DOHH2 (cell line): Measurements from ENCODE around the gene PKD2L2.

Source experiments
- EZH2phosphoT487 ChIP-seq: fragments of 200-600 bp; sonication (generic); IDR thresholded peaks from 2 replicates; pipeline ENCODE4 v1.6.1; 2017; ENCODE audit warnings: borderline replicate concordance, mild to moderate bottlenecking, antibody characterized with exemption, low read length, moderate library complexity, mixed read lengths
- TF ChIP-seq, protein P1 (sequence below): fragments of 200-600 bp; sonication (generic); IDR thresholded peaks from one replicate; pipeline ENCODE4 v1.5.1; 2014; ENCODE audit warnings: antibody characterized with exemption, mild to moderate bottlenecking, low read depth, low read length; ENCODE audit not compliant: poor library complexity, severe bottlenecking

DNA sequence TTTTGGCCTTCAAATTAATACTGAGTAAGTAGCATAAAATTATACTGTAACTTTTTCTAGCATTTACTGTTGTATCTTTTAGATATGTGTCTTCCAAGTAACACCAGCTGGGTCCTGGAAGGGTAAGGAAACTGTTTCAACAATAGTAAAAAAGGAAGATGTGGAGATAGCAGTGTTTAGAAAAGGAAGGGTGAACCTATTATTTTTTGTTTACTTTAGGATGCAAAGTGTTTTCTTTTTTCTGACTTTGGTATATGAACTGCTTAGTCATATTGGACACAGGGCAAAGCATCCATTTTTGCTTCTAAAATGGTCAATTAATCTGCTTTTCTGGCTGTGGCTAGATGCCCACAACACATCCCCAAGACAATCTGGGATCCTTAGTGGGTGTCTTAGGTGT, 5.3 kb downstream of the PKD2L2 start:
- TF ChIP-seq, protein P1, sequence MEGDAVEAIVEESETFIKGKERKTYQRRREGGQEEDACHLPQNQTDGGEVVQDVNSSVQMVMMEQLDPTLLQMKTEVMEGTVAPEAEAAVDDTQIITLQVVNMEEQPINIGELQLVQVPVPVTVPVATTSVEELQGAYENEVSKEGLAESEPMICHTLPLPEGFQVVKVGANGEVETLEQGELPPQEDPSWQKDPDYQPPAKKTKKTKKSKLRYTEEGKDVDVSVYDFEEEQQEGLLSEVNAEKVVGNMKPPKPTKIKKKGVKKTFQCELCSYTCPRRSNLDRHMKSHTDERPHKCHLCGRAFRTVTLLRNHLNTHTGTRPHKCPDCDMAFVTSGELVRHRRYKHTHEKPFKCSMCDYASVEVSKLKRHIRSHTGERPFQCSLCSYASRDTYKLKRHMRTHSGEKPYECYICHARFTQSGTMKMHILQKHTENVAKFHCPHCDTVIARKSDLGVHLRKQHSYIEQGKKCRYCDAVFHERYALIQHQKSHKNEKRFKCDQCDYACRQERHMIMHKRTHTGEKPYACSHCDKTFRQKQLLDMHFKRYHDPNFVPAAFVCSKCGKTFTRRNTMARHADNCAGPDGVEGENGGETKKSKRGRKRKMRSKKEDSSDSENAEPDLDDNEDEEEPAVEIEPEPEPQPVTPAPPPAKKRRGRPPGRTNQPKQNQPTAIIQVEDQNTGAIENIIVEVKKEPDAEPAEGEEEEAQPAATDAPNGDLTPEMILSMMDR: no peak
- TF ChIP-seq EZH2phosphoT487: no peak
